ENCODE measurements around the gene OVOL2.

Gene OVOL2

DNA sequence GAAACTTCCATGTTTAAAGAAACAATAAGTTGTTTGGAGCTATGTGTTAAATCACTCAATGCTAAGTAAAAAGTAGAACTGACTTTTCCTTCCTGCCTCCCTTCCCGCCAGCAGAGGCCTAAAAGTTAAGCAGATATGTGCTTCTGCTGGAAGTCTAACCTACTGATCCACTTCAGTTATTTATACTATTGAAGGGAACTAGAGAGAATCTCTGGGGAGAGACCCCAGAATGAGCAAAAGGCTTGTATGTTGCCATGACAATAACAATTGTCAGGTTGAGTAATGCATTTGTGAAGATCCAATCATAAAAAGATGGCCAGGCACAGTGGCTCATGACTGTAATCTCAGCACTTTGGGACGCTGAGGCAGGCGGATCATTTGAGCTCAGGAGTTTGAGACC lies 64.2 kb downstream of the OVOL2 start:
- Histone ChIP-seq H3K9ac (ENCODE audit: low read depth, low read length) (no peak overlapping the region), H3K4me1 (ENCODE audit: insufficient read depth, low read length) (no peaks in the 10 kb centered on the region), H3K36me3 (ENCODE audit: insufficient read depth, low read length) (peaks cover 10% of the 10 kb centered on the region; the same call in 1 of the 2 replicates), H3K9me3 (ENCODE audit: control insufficient read depth, insufficient read depth, low read length) (no peaks in the 10 kb centered on the region)

- Histone ChIP-seq H3K36me3 (ENCODE audit: insufficient read depth, low read length) (peaks cover 16% of the 10 kb centered on the region), H3K9me3 (ENCODE audit: control insufficient read depth, insufficient read depth, low read length) (no peaks in the 10 kb centered on the region), H3K9ac (ENCODE audit: low read depth, low read length) (no peak overlapping the region), H3K4me1 (ENCODE audit: insufficient read depth, low read length) (no peaks in the 10 kb centered on the region)
Observed at GRCh38 chr20:17992847-17993513, 64.7 kb downstream of the OVOL2 start.

- H3K9ac ChIP-seq (ENCODE audit: low read depth, low read length): no peak overlapping the region
- peaks cover 16% of the 10 kb centered on the region for H3K36me3 ChIP-seq (ENCODE audit: insufficient read depth, low read length)
- H3K9me3 ChIP-seq (ENCODE audit: control insufficient read depth, insufficient read depth, low read length): no peaks in the 10 kb centered on the region
- H3K4me1 ChIP-seq (ENCODE audit: insufficient read depth, low read length): no peaks in the 10 kb centered on the region
Observed at GRCh38 chr20:17992224-17992637, 65.5 kb downstream of the OVOL2 start.

- Histone ChIP-seq H3K9ac (ENCODE audit: low read depth, low read length) (no peak overlapping the region), H3K4me1 (ENCODE audit: insufficient read depth, low read length) (no peaks in the 10 kb centered on the region), H3K36me3 (ENCODE audit: insufficient read depth, low read length) (peaks cover 21% of the 10 kb centered on the region), H3K9me3 (ENCODE audit: control insufficient read depth, insufficient read depth, low read length) (no peaks in the 10 kb centered on the region)
Observed at GRCh38 chr20:17990278-17990972, 67.3 kb downstream of the OVOL2 start.

- Histone ChIP-seq H3K9ac (ENCODE audit: low read depth, low read length) (no peak overlapping the region), H3K36me3 (ENCODE audit: insufficient read depth, low read length) (peaks cover 21% of the 10 kb centered on the region)
Observed at GRCh38 chr20:17987988-17988387, 69.7 kb downstream of the OVOL2 start.

DNA sequence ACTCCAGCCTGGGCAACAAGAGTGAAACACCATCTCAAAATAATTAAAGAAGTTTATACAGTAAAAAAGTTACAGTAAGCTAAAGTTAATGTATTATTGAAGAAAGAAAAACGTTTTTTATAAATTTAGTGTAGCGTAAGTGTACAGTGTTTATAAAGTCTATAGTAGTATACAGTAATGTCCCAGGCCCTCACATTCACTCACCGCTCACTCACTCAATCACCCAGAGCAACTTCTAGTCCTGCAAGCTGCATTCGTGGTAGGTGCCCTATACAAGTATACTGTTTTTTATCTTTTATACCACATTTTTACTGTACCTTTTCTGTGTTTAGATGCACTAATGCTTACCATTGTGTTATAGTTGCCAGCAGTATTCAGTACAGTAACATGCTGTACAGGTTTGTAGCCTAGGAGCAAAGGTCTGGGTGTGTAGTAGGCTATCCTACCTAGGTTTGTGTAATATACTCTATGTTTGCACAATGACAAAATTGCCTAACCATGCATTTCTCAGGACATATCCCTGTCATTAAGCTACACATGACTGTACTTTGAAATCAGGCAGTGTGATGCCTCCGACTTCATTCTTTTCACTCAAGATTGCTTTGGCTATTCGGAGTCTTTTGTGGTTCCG lies 72.2 kb downstream of the OVOL2 start:
- H3K9me3 ChIP-seq (ENCODE audit: control insufficient read depth, insufficient read depth, low read length): no peaks in the 10 kb centered on the region
- H3K9ac ChIP-seq (ENCODE audit: low read depth, low read length): no peak overlapping the region
- peaks cover 16% of the 10 kb centered on the region for H3K36me3 ChIP-seq (ENCODE audit: insufficient read depth, low read length)

More at GRCh38 chr20:17987988-17988387, 69.7 kb downstream of the OVOL2 start:
- Histone ChIP-seq H3K9me3 (ENCODE audit: control insufficient read depth, insufficient read depth, low read length) (no peaks in the 10 kb centered on the region), H3K4me1 (ENCODE audit: insufficient read depth, low read length) (peaks cover 8% of the 10 kb centered on the region; the same call in 1 of the 2 replicates)

DNA sequence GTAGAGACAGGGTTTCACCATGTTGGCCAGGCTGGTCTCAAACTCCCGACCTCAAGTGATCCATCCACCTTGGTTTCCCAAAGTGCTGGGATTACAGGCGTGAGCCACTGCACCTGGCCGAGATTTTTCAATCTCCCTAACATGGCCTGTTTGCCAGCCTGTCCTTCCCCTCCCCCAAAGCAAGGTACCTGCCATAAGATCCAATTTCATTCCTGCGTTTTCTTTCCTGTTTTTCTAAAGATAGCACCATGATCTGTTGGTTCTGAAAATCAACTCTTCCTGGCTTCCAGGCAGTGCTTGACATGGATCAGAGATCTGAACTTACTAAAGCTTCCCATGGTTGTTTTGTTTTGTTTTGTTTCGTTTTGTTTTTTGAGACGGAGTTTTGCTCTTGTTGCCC lies 81.4 kb downstream of the OVOL2 start:
- peaks cover 14% of the 10 kb centered on the region; the same call in 1 of the 2 replicates for H3K36me3 ChIP-seq (ENCODE audit: insufficient read depth, low read length)
- H3K9me3 ChIP-seq (ENCODE audit: control insufficient read depth, insufficient read depth, low read length): no peaks in the 10 kb centered on the region
- no peak overlapping the region for H3K9ac ChIP-seq (ENCODE audit: low read depth, low read length)
- peaks cover 10% of the 10 kb centered on the region for H3K4me1 ChIP-seq (ENCODE audit: insufficient read depth, low read length)

More for the DNA sequence above, 72.2 kb downstream of the OVOL2 start:
- peaks cover 11% of the 10 kb centered on the region; the same call in 1 of the 2 replicates for H3K4me1 ChIP-seq (ENCODE audit: insufficient read depth, low read length)
